ENCODE data around the gene ROS1. TPM values are rescaled to one million over a fixed set of nuclear protein-coding genes. Genes with fewer than 3 reads are reported as not detected.
A peak's percentile ranks its signal among the peaks of the same experiment; 100 is the strongest.
"Not testable (repeated sequence)": the region's sequence is repeated elsewhere in the genome, so short reads cannot be mapped to it uniquely, and the experiment has no call there.

ROS1 gene
- total RNA-seq, 2 donors from 2014 or later: not detected

- H3K27me3 Mint-ChIP-seq (ENCODE audit: low read depth): peaks cover 41% of the 10 kb centered on the region
- ATAC-seq (replicated peaks in 1 of 2) (no peak), DNase-seq (no peak)
- no peaks in the 10 kb centered on the region for H3K36me3 Mint-ChIP-seq (ENCODE audit: insufficient read depth in 2 of 2)
- H3K27ac Mint-ChIP-seq: no peak overlapping the region
- no peaks in the 10 kb centered on the region for H3K9me3 Mint-ChIP-seq
- no peak overlapping the region for H3K4me3 Mint-ChIP-seq
- H3K4me1 Mint-ChIP-seq (ENCODE audit: low read depth): no peaks in the 10 kb centered on the region
Measured at GRCh38 chr6:117451671-117452070, 25.9 kb upstream of the ROS1 start.

GRCh38 chr6:117449549-117450439, 24.1 kb upstream of the ROS1 start:
- Mint-ChIP-seq H3K36me3 (ENCODE audit: insufficient read depth in 2 of 2) (no peaks in the 10 kb centered on the region), H3K9me3 (no peaks in the 10 kb centered on the region), H3K4me1 (ENCODE audit: low read depth) (no peaks in the 10 kb centered on the region), H3K27me3 (ENCODE audit: low read depth) (peaks cover 53% of the 10 kb centered on the region), H3K4me3 (no peak overlapping the region), H3K27ac (no peak overlapping the region)
- ATAC-seq (replicated peaks in 1 of 2) (peak; percentile 30 to 40), DNase-seq (peak; percentile 59 to 65)

GRCh38 chr6:117448732-117449485, 23.2 kb upstream of the ROS1 start:
- Mint-ChIP-seq H3K36me3 (ENCODE audit: insufficient read depth in 2 of 2) (no peaks in the 10 kb centered on the region), H3K4me3 (no peak overlapping the region)
- no peak for DNase-seq

GRCh38 chr6:117448011-117448410, 22.3 kb upstream of the ROS1 start:
- Mint-ChIP-seq H3K4me3 (no peak overlapping the region), H3K27me3 (ENCODE audit: low read depth) (peaks cover 55% of the 10 kb centered on the region), H3K27ac (no peak overlapping the region), H3K36me3 (ENCODE audit: insufficient read depth in 2 of 2) (no peaks in the 10 kb centered on the region), H3K9me3 (no peaks in the 10 kb centered on the region), H3K4me1 (ENCODE audit: low read depth) (no peaks in the 10 kb centered on the region)
- DNase-seq (no peak), ATAC-seq (replicated peaks in 1 of 2) (no peak)

More at GRCh38 chr6:117448732-117449485, 23.2 kb upstream of the ROS1 start:
- Mint-ChIP-seq H3K9me3 (no peaks in the 10 kb centered on the region), H3K27me3 (ENCODE audit: low read depth) (peaks cover 55% of the 10 kb centered on the region), H3K4me1 (ENCODE audit: low read depth) (no peaks in the 10 kb centered on the region), H3K27ac (no peak overlapping the region)
- ATAC-seq (replicated peaks in 1 of 2): no peak

GRCh38 chr6:117446861-117447260, 21.1 kb upstream of the ROS1 start:
- H3K27ac Mint-ChIP-seq: no peak overlapping the region
- DNase-seq (no peak), ATAC-seq (replicated peaks in 1 of 2) (no peak)
- no peaks in the 10 kb centered on the region for H3K36me3 Mint-ChIP-seq (ENCODE audit: insufficient read depth in 2 of 2)
- no peaks in the 10 kb centered on the region for H3K9me3 Mint-ChIP-seq
- H3K4me1 Mint-ChIP-seq (ENCODE audit: low read depth): no peaks in the 10 kb centered on the region
- peaks cover 67% of the 10 kb centered on the region for H3K27me3 Mint-ChIP-seq (ENCODE audit: low read depth)
- H3K4me3 Mint-ChIP-seq: no peak overlapping the region

GRCh38 chr6:117444600-117444999, 18.9 kb upstream of the ROS1 start:
- peaks cover 56% of the 10 kb centered on the region for H3K27me3 Mint-ChIP-seq (ENCODE audit: low read depth)
- ATAC-seq (replicated peaks in 1 of 2) (no peak), DNase-seq (no peak)
- H3K9me3 Mint-ChIP-seq: no peaks in the 10 kb centered on the region
- no peak overlapping the region for H3K4me3 Mint-ChIP-seq
- no peaks in the 10 kb centered on the region for H3K4me1 Mint-ChIP-seq (ENCODE audit: low read depth)
- H3K36me3 Mint-ChIP-seq (ENCODE audit: insufficient read depth in 2 of 2): no peaks in the 10 kb centered on the region
- no peak overlapping the region for H3K27ac Mint-ChIP-seq

GRCh38 chr6:117442313-117442712, 16.6 kb upstream of the ROS1 start:
- H3K27me3 Mint-ChIP-seq (ENCODE audit: low read depth): peaks cover 43% of the 10 kb centered on the region
- ATAC-seq (replicated peaks in 1 of 2); H3K9me3 Mint-ChIP-seq; H3K36me3 Mint-ChIP-seq (ENCODE audit: insufficient read depth in 2 of 2); H3K4me3 Mint-ChIP-seq; H3K27ac Mint-ChIP-seq; H3K4me1 Mint-ChIP-seq (ENCODE audit: low read depth); DNase-seq: not testable (repeated sequence)

GRCh38 chr6:117441824-117442264, 16.1 kb upstream of the ROS1 start:
- Mint-ChIP-seq H3K36me3 (ENCODE audit: insufficient read depth in 2 of 2) (no peaks in the 10 kb centered on the region), H3K4me1 (ENCODE audit: low read depth) (no peaks in the 10 kb centered on the region), H3K27me3 (ENCODE audit: low read depth) (peaks cover 38% of the 10 kb centered on the region)

GRCh38 chr6:117440706-117441525, 15.2 kb upstream of the ROS1 start:
- H3K4me1 Mint-ChIP-seq (ENCODE audit: low read depth): no peaks in the 10 kb centered on the region
- peaks cover 35% of the 10 kb centered on the region for H3K27me3 Mint-ChIP-seq (ENCODE audit: low read depth)
- no peaks in the 10 kb centered on the region for H3K9me3 Mint-ChIP-seq
- DNase-seq (no peak), ATAC-seq (replicated peaks in 1 of 2) (no peak)
- H3K4me3 Mint-ChIP-seq: no peak overlapping the region
- H3K27ac Mint-ChIP-seq: no peak overlapping the region
- H3K36me3 Mint-ChIP-seq (ENCODE audit: insufficient read depth in 2 of 2): no peaks in the 10 kb centered on the region

More at GRCh38 chr6:117441824-117442264, 16.1 kb upstream of the ROS1 start:
- H3K27ac Mint-ChIP-seq: no peak overlapping the region
- H3K4me3 Mint-ChIP-seq: no peak overlapping the region
- H3K9me3 Mint-ChIP-seq: no peaks in the 10 kb centered on the region
- DNase-seq (no peak), ATAC-seq (replicated peaks in 1 of 2) (no peak)

GRCh38 chr6:117432273-117432672, 6.5 kb upstream of the ROS1 start:
- ATAC-seq (replicated peaks in 1 of 2) (no peak), DNase-seq (no peak)
- H3K4me3 Mint-ChIP-seq: no peak overlapping the region
- H3K36me3 Mint-ChIP-seq (ENCODE audit: insufficient read depth in 2 of 2): no peaks in the 10 kb centered on the region
- H3K4me1 Mint-ChIP-seq (ENCODE audit: low read depth): no peaks in the 10 kb centered on the region
- no peak overlapping the region for H3K27ac Mint-ChIP-seq
- H3K27me3 Mint-ChIP-seq (ENCODE audit: low read depth): peaks cover 48% of the 10 kb centered on the region
- H3K9me3 Mint-ChIP-seq: no peaks in the 10 kb centered on the region

- Mint-ChIP-seq H3K27ac (no peak overlapping the region), H3K4me1 (ENCODE audit: low read depth) (no peaks in the 10 kb centered on the region), H3K36me3 (ENCODE audit: insufficient read depth in 2 of 2) (no peaks in the 10 kb centered on the region), H3K27me3 (ENCODE audit: low read depth) (peaks cover 27% of the 10 kb centered on the region), H3K4me3 (no peak overlapping the region), H3K9me3 (no peaks in the 10 kb centered on the region)
- no peak for DNase-seq
- ATAC-seq (replicated peaks in 1 of 2): no peak
Measured at GRCh38 chr6:117423754-117424153, 2.0 kb downstream of the ROS1 start.

GRCh38 chr6:117418320-117418719, 7.4 kb downstream of the ROS1 start:
- Mint-ChIP-seq H3K9me3 (no peaks in the 10 kb centered on the region), H3K36me3 (ENCODE audit: insufficient read depth in 2 of 2) (no peaks in the 10 kb centered on the region), H3K27me3 (ENCODE audit: low read depth) (peaks cover 26% of the 10 kb centered on the region), H3K4me3 (no peak overlapping the region), H3K27ac (no peak overlapping the region), H3K4me1 (ENCODE audit: low read depth) (no peaks in the 10 kb centered on the region)
- DNase-seq (no peak), ATAC-seq (replicated peaks in 1 of 2) (no peak)

- Mint-ChIP-seq H3K4me1 (ENCODE audit: low read depth) (no peaks in the 10 kb centered on the region), H3K4me3 (no peak overlapping the region), H3K9me3 (no peaks in the 10 kb centered on the region), H3K27me3 (ENCODE audit: low read depth) (peaks cover 23% of the 10 kb centered on the region), H3K36me3 (ENCODE audit: insufficient read depth in 2 of 2) (no peaks in the 10 kb centered on the region), H3K27ac (no peak overlapping the region)
- ATAC-seq (replicated peaks in 1 of 2) (no peak), DNase-seq (no peak)
Measured at GRCh38 chr6:117417851-117418250, 7.9 kb downstream of the ROS1 start.
